ENCODE measurements around the gene OR4D1.

The OR4D1 gene

DNA sequence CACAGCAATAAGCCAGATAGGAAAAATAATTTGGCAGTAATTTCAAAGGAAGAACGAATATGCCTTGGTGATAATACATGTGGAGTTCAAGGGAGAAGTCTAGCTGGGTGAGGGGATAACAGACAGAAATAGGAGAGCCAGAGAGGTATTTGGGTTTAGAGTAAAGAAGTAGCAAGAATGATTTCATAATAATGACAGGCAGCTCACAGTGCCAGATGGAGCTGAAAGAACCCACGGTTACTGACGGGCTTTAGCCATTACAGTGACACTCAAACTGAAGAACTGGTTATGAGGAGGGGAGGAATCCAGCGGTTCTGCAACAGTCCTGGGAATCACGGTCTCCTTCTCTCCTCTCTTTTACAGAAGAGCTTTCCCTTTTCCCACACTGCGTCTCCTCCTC is 2.2 kb downstream of the OR4D1 start:
- in situ Hi-C loops (cut with MboI; ENCODE audit: low sequenced_read_pairs) = no loop called here

DNA sequence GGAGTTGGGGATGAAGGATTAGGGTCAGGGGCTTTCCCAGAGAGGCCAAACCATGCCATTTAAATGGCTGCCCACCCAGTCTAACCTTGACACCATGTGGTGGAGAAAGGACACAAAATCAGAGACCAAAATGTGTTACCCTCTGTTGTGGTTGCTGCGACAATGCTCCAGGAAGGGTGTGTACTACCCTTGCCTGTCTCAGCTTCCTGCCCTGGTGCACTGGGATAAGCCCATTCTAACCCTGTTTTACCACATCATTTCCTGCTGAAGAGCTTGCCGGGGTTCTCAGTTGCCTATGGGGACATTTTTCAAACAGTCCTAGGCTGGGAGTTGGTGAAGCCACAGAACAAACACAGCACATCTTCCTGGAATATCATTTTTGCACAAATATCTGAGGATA is 4.9 kb downstream of the OR4D1 start:
- in situ Hi-C loops (cut with MboI; ENCODE audit: low sequenced_read_pairs) = no loop called here

DNA sequence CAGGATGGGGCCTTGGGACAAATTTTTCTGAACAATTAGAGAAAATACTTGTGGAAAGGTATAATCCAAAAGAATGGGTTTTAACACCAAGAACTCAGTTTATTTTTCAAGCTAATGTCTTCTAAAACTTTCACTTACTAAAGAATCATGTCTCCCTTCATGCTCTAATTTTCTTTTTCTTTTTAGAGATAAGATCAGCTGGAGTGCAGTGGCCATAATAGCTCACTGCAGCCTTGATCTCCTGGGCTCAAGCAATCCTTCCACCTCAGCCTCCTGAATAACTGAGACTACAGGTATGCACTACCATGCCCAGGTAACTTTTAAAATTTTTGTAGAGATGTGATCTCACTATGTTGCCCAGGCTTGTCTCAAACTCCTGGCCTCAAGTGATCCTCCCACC is 5.5 kb downstream of the OR4D1 start:
- in situ Hi-C loops (cut with MboI; ENCODE audit: low sequenced_read_pairs) = no loop called here

DNA sequence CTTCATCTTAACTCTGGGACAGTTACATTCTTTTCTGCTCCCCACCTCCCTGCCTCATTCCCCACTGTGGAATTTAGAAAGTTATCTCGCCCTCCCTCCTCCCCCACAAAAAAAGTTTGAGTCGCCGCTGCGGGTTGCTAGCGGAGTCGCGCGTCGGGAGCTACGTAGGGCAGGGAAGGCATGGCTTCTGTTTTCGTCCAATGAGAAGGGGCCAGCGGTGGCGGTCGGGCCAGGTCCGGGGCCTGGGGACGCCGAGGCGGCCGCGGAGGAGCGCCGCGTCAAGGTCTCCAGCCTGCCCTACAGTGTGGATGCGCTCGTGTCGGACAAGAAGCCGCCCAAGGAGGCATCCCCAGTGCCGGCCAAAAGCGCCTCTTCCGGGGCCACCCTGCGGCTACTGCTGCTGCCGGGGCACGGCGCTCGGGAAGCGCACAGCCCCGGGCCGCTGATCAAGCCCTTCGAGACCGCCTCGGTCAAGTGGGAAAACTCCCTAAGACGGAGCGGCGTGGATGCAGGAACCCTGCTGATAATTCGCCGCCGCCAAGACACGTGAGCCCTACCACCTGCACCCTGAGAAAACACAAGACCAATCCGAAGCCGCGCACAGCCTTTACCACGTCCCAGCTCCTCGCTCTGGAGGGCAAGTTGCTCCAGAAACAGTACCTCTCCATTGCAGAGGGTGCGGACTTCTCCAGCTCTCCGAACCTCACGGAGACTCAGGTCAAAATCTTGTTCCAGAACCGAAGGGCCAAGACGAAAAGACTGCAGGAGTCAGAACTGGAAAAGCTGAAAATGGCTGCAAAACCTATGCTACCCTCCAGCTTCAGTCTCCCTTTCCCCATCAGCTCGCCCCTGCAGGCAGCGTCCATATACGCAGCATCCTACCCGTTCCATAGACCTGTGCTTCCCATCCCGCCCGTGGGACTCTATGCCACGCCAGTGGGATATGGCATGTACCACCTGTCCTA is 8.9 kb downstream of the OR4D1 start:
- in situ Hi-C loops (cut with MboI; ENCODE audit: low sequenced_read_pairs) = no loop called here

DNA sequence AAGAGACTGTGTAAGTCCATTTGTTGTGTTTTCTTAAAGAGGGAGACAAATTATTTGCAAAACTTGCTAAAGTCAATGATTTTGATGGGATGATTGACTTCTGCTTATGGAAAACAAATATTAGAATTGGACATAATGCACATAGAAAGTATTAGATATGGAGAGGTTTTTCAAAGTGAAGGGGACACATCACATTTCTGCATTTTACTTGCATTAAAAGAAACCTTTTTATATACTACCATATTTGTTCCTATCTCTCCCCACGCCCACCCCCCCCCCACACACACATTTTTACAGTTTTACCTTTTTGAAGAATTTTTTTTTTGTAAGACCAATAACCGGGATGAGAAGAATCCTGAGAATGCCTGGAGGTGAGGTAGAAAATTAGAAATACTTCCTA is 10.0 kb downstream of the OR4D1 start:
- in situ Hi-C loops (cut with MboI; ENCODE audit: low sequenced_read_pairs) = no loop called here

DNA sequence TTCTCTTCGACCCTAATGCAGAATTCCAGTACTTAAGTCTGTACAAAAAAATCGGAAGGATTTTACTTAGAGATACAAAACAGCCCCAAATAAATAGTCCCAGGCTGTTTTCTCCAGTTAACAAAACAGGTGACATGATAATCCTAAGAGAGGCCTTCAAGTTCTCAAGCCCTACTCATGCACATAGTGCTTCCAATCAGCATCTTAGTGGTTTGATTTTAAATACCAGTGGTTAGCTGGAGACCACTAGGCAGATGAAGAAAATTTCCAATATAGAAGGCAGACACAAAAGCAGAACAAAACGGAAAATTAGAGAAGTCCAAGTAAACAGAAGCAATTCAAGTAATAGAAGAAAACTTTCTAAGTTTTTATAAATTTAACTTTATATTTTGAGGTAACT is 13.4 kb downstream of the OR4D1 start:
- in situ Hi-C loops (cut with MboI; ENCODE audit: low sequenced_read_pairs) = no loop called here

DNA sequence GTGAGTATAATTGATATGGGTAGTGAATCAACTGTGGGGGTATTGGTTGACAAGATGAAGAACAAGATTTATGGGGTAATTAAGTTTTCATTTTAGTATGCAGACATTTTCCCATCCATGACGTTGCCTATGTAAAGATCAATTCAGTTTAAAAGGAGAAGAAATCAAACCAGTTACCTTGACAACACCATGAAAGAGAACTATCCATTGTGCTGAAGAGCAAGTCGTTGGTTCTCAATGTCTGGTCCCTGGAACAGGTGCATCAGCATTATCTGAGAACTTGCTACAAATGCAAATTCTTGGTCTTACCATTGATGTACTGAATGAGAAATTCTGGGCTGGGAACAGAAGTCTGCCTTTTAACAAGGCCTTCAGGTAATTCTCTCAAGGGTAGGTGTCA is 17.8 kb downstream of the OR4D1 start:
- in situ Hi-C loops (cut with MboI; ENCODE audit: low sequenced_read_pairs) = no loop called here

DNA sequence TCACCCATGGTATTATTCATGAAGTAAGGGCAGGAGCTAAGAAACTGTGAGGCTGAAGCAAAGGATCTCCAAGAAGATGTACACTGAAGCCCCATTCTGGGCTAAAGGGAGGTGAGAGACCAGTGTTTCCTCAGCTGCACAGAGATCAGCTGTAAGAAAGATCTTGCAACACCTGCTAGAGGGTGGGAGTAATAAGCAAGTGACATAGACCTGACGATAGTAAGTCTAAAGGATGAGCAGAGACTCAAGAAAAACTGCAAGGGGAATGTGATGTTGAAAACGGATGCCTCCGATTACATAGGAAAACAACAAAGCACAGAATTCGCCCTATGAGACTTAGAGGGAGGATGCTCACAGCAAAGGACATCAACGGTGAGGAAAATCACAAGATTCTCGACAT is 18.5 kb downstream of the OR4D1 start, which contains the start of gene OR4D2:
OR4D2 (plus strand) TSS at position 301 of the 400 bp plus-strand sequence. CDS start 2,674 bp downstream, outside the sequence.
- in situ Hi-C loops (cut with MboI; ENCODE audit: low sequenced_read_pairs) = no loop called here

DNA sequence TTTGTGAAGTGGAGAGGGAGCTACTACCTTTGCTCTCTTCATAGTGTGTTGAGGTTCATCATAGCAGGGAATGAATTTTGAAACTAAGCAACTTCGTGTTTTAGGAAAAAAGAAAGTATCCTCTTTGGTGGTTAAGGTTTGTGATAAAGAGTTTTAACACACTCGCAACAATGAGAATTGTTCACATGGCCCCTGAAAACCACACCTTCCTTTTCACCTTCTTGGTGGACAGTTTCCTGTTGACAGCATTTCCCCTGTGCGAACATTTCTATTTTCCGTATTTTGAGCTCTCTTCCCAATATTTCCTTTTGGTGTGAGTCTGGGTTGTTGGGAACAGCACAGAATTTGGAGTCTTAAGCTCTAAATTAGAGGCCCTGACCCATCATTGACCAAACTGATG is 22.4 kb downstream of the OR4D1 start:
- in situ Hi-C loops (cut with MboI; ENCODE audit: low sequenced_read_pairs) = no loop called here

DNA sequence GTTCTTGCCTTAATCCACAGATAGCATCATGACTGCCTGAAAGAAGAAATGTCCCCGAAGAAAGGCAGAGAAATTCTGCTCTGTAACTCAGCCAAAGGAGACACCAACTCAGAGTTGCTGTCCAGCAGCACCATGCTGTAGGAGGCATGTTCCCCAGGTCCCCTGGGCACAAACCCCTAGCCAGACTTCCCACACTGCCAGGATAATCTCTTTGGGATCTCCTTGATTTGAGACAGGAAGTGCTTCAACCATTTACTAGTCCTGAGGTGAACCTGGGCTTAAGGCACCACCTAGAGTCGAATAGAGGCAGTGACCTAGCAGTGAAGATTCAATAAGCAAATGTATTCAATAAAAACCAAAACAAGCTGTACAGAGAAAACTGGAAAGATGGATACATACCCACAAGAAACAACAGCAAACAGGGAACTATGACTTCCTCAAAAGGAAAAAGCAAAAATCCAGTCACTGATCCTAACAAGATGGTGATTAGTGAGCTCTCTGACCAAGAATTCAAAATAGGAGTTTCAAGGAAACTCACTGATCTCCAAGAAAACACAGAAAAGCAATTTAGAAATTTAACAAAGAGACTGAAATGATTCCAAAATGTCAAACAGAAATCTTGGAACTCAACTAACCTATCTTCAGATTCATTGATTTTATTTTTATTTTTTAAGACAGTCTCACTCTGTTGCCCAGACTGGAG is 24.3 kb downstream of the OR4D1 start:
- in situ Hi-C loops (cut with MboI; ENCODE audit: low sequenced_read_pairs) = no loop called here

DNA sequence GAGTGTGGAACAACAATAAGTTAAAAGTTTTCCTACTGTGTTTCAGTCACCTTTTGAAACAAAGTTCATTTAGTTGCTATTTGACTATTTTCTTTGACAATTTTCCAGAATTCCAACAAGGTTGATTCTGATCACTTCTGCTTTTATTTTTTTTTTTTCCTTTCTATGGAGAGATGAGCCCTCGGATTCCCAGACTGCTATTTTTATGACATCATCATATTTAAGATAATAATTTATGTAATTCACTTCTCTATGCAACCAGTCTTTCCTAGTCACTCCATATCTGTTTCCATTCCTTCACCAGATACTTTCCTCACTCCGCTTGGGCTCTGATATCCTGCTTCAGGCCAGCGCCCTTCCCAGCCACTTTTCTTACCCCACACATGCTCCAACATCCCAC is 26.7 kb downstream of the OR4D1 start:
- in situ Hi-C loops (cut with MboI; ENCODE audit: low sequenced_read_pairs) = no loop called here

DNA sequence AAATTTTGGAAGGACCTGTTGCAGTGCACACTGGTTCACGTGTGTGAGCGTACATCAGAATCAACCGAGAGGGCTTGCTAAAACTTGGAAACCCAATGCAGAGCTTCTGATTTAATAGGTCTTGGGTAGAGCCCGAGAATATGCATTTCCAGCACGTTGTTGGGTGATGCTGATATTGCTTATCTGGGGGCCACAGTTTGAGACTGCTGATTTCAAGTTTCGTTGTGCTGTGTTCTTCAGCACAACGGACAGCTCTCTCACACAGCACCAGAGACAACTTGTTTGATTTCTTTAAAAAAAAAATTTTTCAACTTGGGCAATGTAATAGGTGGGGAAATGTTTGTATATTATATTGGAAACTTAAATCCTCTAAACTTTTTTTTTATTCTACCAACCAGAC is 28.0 kb downstream of the OR4D1 start:
- in situ Hi-C loops (cut with MboI; ENCODE audit: low sequenced_read_pairs) = no loop called here

DNA sequence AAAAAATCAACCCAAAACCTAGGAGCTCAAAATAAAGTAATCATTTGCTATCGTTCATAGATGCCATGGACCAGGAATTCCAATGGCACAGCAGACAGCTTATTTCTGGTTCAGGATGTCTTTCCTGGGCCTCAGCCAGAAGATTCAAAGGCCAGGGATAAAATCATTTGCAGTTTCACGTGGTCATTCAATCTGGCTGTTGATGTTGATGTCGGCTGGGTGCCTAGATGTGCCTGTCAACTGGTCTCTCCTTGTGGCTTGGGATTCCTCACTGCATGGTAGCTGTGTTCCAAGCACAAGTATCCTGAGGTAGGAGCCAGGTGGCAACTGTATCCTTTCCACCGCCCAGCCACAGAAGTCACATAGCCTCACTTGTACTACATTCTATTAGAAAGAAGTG is 33.6 kb downstream of the OR4D1 start:
- in situ Hi-C loops (cut with MboI; ENCODE audit: low sequenced_read_pairs) = no loop called here

DNA sequence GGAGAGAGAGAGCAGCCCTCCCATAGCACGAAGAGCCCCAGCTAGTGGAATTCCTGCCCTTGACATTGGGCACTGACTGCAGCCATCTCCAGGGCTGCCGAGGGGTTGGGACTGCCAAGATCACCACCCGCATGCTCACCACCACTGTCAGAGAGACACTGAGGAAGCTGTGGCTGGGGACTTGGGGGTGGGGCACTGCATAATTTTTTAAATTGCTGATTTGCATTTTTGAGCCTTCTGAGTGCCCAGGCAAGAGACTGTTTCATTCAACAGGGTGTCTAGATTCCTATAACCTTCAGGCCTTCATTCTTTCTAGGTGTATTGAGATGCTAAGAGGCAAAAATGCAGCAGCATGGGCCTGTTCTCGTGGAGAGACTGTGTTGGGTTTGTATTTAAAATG is 35.3 kb downstream of the OR4D1 start:
- in situ Hi-C loops (cut with MboI; ENCODE audit: low sequenced_read_pairs) = no loop called here

DNA sequence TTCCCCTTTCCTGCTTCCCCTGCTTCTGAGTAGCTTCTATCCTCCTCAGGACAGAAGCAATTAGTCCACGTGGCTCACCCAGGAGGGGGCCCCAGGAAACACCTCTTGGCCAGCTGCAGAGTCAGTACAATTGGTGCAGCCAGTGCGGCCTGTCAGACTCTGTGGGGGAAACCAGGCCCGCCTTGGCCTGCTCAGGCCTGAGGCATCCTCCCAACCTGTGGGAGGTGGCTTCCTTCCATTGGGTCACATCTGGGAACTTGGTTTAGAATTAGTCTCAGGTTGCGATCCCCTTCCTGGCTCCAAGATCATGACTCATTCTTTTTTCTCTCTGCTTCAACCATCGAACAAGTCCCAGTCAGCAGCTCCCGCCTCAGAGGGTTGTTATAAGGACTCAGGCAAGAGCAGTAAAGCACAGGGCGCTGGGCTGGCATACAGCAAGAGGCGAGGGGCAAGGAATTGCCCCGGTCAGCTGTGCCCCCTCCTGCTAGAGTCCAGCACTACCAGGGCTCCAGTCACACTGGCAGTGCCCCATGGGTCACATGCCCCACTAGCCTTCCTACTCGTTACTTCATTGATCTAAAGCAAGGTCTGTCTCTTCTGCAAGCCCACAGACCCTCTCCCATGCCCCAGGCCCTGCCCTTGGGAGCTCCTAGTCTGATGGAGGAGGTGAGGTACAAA is 36.3 kb downstream of the OR4D1 start:
- in situ Hi-C loops (cut with MboI; ENCODE audit: low sequenced_read_pairs) = no loop called here

DNA sequence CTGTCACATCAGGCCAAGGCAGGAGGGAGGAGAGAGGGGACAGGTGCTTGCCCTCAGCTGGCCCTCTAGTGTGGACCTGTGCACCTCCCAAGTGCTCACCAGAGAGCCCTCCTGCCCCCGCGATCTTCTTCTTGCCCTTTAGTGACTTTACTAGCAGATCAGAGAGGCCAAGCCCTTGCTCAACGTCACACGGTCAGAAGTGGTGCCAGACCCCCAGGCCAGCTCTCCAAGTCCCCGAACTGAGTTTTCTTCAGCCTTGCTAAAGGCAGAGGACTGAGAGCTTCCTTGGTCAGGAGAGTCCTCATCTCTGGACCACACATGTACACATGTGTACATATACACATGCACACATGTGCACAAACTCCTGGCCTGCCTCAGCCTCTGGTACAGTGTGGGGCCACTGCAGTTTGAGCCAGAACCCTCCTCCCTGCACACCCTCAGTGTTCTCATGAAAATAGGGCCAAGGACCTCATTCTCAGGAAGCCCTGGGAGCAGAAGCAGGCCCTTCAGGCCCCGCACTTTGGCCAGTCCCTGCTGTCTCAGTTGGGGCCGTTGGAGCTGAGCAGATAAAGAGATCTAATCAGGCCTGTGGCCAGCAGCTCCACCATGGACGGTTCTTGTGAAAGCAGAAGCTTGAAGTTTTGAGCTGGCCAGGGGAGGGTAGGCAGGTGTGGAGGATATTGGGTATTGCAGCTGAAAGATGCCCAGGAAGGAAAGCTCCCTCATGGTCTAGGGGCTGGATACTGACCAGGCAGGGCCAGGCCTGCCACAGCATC is 37.0 kb downstream of the OR4D1 start:
- in situ Hi-C loops (cut with MboI; ENCODE audit: low sequenced_read_pairs) = no loop called here

DNA sequence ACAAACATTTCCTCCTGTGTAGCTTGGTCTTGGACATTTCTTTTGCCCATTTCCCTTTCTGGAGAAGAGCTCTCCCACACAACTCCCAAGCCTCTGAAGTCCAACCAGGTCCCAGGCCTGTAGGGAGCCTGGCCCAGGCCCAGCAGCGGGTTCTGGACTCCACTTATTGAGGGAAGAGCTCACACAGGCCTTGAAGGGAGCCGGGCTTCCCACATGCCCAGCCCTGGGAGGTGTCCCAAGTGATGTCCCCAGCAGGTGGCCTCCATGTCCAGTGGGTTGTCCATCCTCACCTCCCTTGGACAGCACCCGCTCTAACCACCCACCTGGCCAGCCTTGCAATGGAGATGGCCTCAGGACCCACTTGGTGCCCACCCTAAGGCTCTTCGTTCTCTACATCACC is 38.4 kb downstream of the OR4D1 start:
- in situ Hi-C loops (cut with MboI; ENCODE audit: low sequenced_read_pairs) = no loop called here

DNA sequence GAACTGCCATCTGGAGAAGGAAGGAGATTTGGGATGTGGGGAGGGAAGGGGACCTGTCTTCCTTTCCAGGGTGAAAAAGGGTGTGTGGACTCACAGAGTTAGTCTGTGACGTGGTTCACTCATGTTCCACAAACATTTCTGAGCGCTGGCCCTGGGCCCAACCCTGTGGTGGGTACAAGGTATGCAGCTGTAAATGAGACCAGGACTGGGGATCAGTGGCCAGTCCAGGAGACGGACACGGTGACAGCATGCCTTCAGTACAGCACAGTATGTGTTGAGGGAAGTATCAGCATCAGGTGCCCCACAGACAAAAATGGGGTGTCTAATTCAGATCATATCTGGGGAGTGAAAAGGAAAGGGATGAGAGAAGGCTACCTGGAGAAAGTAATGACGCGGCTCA is 38.9 kb downstream of the OR4D1 start:
- in situ Hi-C loops (cut with MboI; ENCODE audit: low sequenced_read_pairs) = no loop called here

DNA sequence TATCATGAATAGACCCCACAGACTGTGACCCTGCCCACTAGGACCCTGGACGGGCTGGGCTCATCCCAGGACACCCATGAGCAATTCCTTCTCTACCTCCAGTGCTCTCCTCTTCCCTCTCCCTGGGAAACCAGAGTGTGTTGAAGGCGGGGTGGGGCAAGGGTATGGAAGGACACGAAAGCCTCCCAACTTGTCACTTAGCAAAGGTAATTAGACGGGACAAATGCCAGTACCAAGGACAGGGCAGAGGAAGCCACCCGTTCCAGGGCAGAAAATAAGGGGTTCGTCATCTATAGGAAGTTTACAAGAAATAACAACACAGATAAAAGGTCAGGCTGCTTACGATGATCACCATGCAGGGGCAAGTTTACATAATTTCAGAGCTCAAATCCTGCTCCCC is 39.5 kb downstream of the OR4D1 start:
- in situ Hi-C loops (cut with MboI; ENCODE audit: low sequenced_read_pairs) = no loop called here

DNA sequence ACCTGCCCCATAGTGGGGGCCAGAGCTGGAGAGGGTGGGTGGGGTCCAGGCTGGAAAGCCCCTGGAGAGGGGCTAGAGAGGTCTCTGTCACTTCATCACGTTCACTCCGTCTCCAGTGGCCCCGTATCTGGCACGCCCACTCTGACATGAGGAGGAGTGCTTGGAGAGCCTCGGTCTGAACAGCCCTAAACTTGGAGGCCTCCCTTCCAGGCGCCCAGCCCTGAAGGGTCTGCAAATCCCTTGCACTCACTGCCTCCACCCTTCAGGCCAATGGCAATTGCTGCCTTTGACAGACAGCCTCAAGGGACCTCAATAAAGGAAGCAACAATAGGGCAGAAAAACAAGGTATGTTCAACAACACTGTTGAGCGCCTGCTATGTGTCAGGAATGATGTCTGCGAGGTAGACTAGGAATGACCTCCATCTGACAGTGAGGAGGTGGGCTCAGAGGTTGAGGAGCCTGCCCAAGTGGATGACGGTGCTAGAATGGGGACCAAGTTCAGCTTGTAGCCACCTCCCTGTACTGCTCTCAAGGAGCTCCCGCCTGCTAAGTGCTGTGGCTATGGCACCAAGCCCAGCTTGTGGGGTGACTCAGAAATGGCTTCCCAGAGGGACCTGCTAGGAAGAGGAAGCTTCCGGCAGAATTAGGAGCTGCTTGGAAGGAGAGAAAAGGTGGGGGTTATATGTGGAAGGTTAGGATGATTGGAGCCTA is 41.4 kb downstream of the OR4D1 start:
- in situ Hi-C loops (cut with MboI; ENCODE audit: low sequenced_read_pairs) = no loop called here
